H1 (cell line): Measurements from ENCODE around the gene SPIB. TPM values are rescaled to one million over a fixed set of nuclear protein-coding genes. Genes with fewer than 3 reads are reported as not detected.

ENCODE experiments used
- ASH2L ChIP-seq: fragments of 200-600, 300-600 bp; sonication (generic); IDR thresholded peaks from one replicate; pipeline ENCODE4 v1.7.1; 2017; ENCODE audit warnings: low read length
- ATF2 ChIP-seq: IDR thresholded peaks from 2 replicates; pipeline ENCODE4 v1.6.1; 2012; ENCODE audit warnings: low read length, inconsistent platforms
- CHD1 ChIP-seq: IDR thresholded peaks from 2 replicates; pipeline ENCODE4 v1.6.1; 2012; ENCODE audit warnings: low read depth, low read length, improper control_type of control experiment
- CHD2 ChIP-seq: IDR thresholded peaks from 2 replicates; pipeline ENCODE4 v1.6.1; 2012; ENCODE audit warnings: low read length, improper control_type of control experiment
- CREB1 ChIP-seq: IDR thresholded peaks from 2 replicates; pipeline ENCODE4 v1.6.1; 2012; ENCODE audit warnings: inconsistent platforms
- CTBP2 ChIP-seq: IDR thresholded peaks from 2 replicates; pipeline ENCODE4 v1.7.0; 2011; ENCODE audit warnings: borderline replicate concordance, mild to moderate bottlenecking, moderate library complexity, mixed read lengths, low read length; ENCODE audit not compliant: insufficient read depth, insufficient read length
- EP300 ChIP-seq, 2 experiments: IDR thresholded peaks; 1 replicate in 1 of 2; 2 replicates in 1 of 2; pipeline ENCODE4 v1.6.1; 2011 to 2012; ENCODE audit warnings: low read depth in 2 of 2, low read length in 2 of 2, mild to moderate bottlenecking in 2 of 2, borderline replicate concordance in 1 of 2, inconsistent platforms in 1 of 2, moderate library complexity in 1 of 2
- GABPA ChIP-seq: IDR thresholded peaks from 2 replicates; pipeline ENCODE4 v1.6.1; 2011; ENCODE audit warnings: mild to moderate bottlenecking, low read length, moderate library complexity, borderline replicate concordance; ENCODE audit not compliant: insufficient read depth
- HDAC6 ChIP-seq: IDR thresholded peaks from one replicate; pipeline ENCODE4 v1.7.1; 2012; ENCODE audit warnings: low read depth, mild to moderate bottlenecking, inconsistent platforms, low read length, moderate library complexity
- JUN ChIP-seq: IDR thresholded peaks from 2 replicates; pipeline ENCODE4 v1.6.1; 2011; ENCODE audit warnings: low read depth, mild to moderate bottlenecking, improper control_type of control experiment, low read length
- JUND ChIP-seq: IDR thresholded peaks from 2 replicates; pipeline ENCODE4 v1.6.1; 2011; ENCODE audit warnings: mild to moderate bottlenecking, improper control_type of control experiment, low read length
- KDM4A ChIP-seq: IDR thresholded peaks from one replicate; pipeline ENCODE4 v1.7.1; 2012; ENCODE audit warnings: low read depth, mild to moderate bottlenecking, moderate library complexity, low read length, inconsistent platforms; ENCODE audit not compliant: severe bottlenecking
- PHF8 ChIP-seq: fragments of 200-600 bp; sonication (generic); conservative IDR thresholded peaks from 2 replicates; pipeline ENCODE4 v1.7.1; 2012; ENCODE audit warnings: low read depth, mild to moderate bottlenecking, inconsistent platforms, low read length, moderate library complexity
- RAD21 ChIP-seq, 2 experiments: IDR thresholded peaks in 1 of 2; conservative IDR thresholded peaks in 1 of 2; 2 replicates each; pipeline ENCODE4 v1.6.1; 2011; ENCODE audit warnings: low read depth in 2 of 2, low read length in 2 of 2, improper control_type of control experiment in 1 of 2, inconsistent platforms in 1 of 2, mild to moderate bottlenecking in 1 of 2, moderate library complexity in 1 of 2
- SIRT6 ChIP-seq: IDR thresholded peaks from one replicate; pipeline ENCODE4 v1.7.1; 2012; ENCODE audit warnings: low read length, inconsistent platforms
- SP1 ChIP-seq: IDR thresholded peaks from 2 replicates; pipeline ENCODE4 v1.6.1; 2011; ENCODE audit warnings: low read depth, low read length
- SUZ12 ChIP-seq: fragments of 200-600 bp; sonication (generic); IDR thresholded peaks from 2 replicates; pipeline ENCODE4 v1.6.1; 2012; ENCODE audit warnings: mild to moderate bottlenecking, inconsistent platforms, low read length, moderate library complexity, mixed read lengths
- TAF1 ChIP-seq: IDR thresholded peaks from 2 replicates; pipeline ENCODE4 v1.6.1; 2011; ENCODE audit warnings: mild to moderate bottlenecking, low read depth, low read length
- TAF7 ChIP-seq: optimal IDR thresholded peaks from 2 replicates; pipeline ENCODE3; 2011; ENCODE audit warnings: low read depth, mild to moderate bottlenecking, inconsistent platforms, low read length, moderate library complexity, borderline replicate concordance
- ZNF274 ChIP-seq: IDR thresholded peaks from 2 replicates; pipeline ENCODE4 v1.7.0; 2012; ENCODE audit warnings: low read length, borderline replicate concordance; ENCODE audit errors: extremely low read depth
- polyA plus RNA-seq, 7 experiments: library from polyadenylated mRNA; depleted of rRNA in 3 of 7; stranded (reverse) in 5 of 7; unstranded in 2 of 7; fragments of >200 nt in 5 of 7; fragments of 200-250 nt in 2 of 7; gene quantifications; 1 replicate in 5 of 7; 2 replicates in 1 of 7; 4 replicates in 1 of 7; pipeline versions ENCODE4 v1.2.1 to v1.2.3, GENCODE V29; 2011 to 2013; ENCODE audit warnings: missing spikeins in 2 of 7, mixed read lengths in 2 of 7
- total RNA-seq: library from RNA; stranded (reverse); fragmentation: NEBNext Ultra II Directional; extraction: Animal tissue kit (Norgen Biotek cat#: 25700); gene quantifications from 2 replicates; pipeline ENCODE4 v1.2.1, GENCODE V29; 2021

Gene SPIB
- total and polyA plus RNA-seq, 2 of the 8 experiments (the other 6 are each of a cell fraction or from before 2014, with no cell fraction given): 11.1 to 17.4 TPM

GRCh38 chr19:50476224-50476906 lies 57.6 kb downstream of the SPIB start, which contains the start of the genes EMC10 and GARIN5A (continued):
- peak; percentile 95 for TF ChIP-seq JUND
- TF ChIP-seq TAF7: peak; percentile 88
- TF ChIP-seq ZNF274: no peak
- no peak for TF ChIP-seq EP300 (IDR thresholded peaks at IDR 0.05; ENCODE audit: borderline replicate concordance in 1 of 2, low read depth in 2 of 2, low read length in 2 of 2)
- 0 out of 2 replicates have a peak, but pooled peaks have one; percentile 31 for TF ChIP-seq CHD2
- TF ChIP-seq GABPA: 0 out of 2 replicates have a peak, but pooled peaks have one; percentile 27
- peak; percentile 99 for TF ChIP-seq PHF8
- peak; percentile 88 for TF ChIP-seq SP1
- no peak for TF ChIP-seq CHD1
- TF ChIP-seq ATF2: peak; percentile 98
- peak; percentile 100 for TF ChIP-seq CREB1
- TF ChIP-seq JUN: peak; percentile 76; the same call in 1 of the 2 replicates
- no peak for TF ChIP-seq RAD21 (IDR thresholded peaks at IDR 0.05 in 1 of 2, conservative IDR thresholded peaks at IDR 0.05 in 1 of 2; ENCODE audit: low read depth in 2 of 2, low read length in 2 of 2)
- TF ChIP-seq TAF1: peak; percentile 93
- TF ChIP-seq HDAC6: no peak
- peak; percentile 69 for TF ChIP-seq KDM4A
- TF ChIP-seq SIRT6: no peak
- TF ChIP-seq SUZ12: no peak
- no peak for TF ChIP-seq CTBP2
- peak; percentile 80 for TF ChIP-seq ASH2L
